Peyer's patch (tissue), 4 donors: ENCODE data around the gene STK32B. TPM values are rescaled to one million over a fixed set of nuclear protein-coding genes. Genes with fewer than 3 reads are reported as not detected.

Experiments used
- DNase-seq, 3 donors: peaks; one replicate each; pipeline ENCODE4 v3.0.0-alpha.2; 2017 to 2019
- H3K27ac ChIP-seq, 4 donors: fragments of 200-600 bp; sonication (generic); one replicate each; pipeline ENCODE4 v1.5.1; 2016 to 2019
- H3K27me3 ChIP-seq, 2 donors: fragments of 200-600 bp; sonication (generic); one replicate each; pipeline ENCODE4 v1.5.1; 2019
- H3K36me3 ChIP-seq, 3 donors: fragments of 200-600 bp; sonication (generic); one replicate each; pipeline ENCODE4 v1.5.1; 2016 to 2019
- H3K4me1 ChIP-seq, 4 donors: fragments of 200-600 bp; sonication (generic); one replicate each; pipeline ENCODE4 v1.5.1; 2016 to 2019
- H3K4me3 ChIP-seq, 4 donors: fragments of 200-600 bp; sonication (generic); 1 replicate in 3 of 4; 2 replicates in 1 of 4; pipeline ENCODE4 v1.5.1; 2016 to 2019; ENCODE audit warnings: mild to moderate bottlenecking in 1 of 4
- H3K9me3 ChIP-seq, 4 donors: fragments of 200-600 bp; sonication (generic); one replicate each; pipeline ENCODE4 v1.5.1; 2016 to 2019; ENCODE audit warnings: mild to moderate bottlenecking in 1 of 4
- POLR2A ChIP-seq, 2 donors: fragments of 450-650 bp; IDR thresholded peaks; one replicate each; pipeline ENCODE4 v1.5.1; 2017; ENCODE audit warnings: antibody characterized with exemption in 2 of 2, mild to moderate bottlenecking in 2 of 2, moderate library complexity in 2 of 2
- total RNA-seq, 4 donors: library from RNA; depleted of rRNA; stranded (reverse); fragments of >200 nt; gene quantifications; one replicate each; pipeline ENCODE4 v1.1.0, GENCODE V29; 2016
- TF ChIP-seq, protein P1 (sequence below), 6 experiments: fragments of 450-650 bp in 4 of 6; fragments of 200-600 bp in 2 of 6; sonication (generic) in 1 of 6; IDR thresholded peaks; one replicate each; pipeline ENCODE4 v1.5.1; 2017 to 2019; ENCODE audit warnings: antibody characterized with exemption in 6 of 6, mild to moderate bottlenecking in 3 of 6, moderate library complexity in 1 of 6

STK32B gene
- total RNA-seq, 4 donors from 2014 or later: 0.35 to 3.3 (median 1.3) TPM

DNA sequence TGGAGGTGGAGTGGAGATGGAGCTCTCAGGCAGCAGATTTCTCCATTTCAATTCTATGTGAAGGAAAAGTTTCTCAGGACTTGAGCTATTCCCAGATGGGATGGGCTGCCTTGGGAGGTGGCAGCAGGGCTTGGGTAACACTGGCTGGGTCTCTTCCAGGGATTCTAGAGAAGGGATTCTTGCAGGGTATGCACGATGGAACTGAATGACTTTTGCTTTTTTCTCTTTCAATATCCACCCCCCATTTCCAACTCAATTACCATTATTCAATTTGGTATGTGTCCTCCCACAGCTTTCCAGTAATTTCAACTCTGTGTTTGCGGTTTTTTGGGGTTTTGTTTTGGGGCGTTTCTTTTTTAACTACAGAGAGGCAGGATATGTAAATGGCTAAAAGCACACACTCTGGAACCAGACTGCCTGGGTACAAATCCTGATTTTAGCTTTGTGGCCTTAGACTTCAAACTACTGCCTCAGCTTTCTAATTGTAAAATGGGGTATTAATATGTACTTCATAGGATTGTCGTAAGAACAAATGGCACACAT lies 428.3 kb downstream of the STK32B start:
- Histone ChIP-seq H3K9me3 (no peaks in the 10 kb centered on the region), H3K27ac (no peak overlapping the region), H3K27me3 (no peaks in the 10 kb centered on the region), H3K36me3 (no peaks in the 10 kb centered on the region), H3K4me1 (no peaks in the 10 kb centered on the region), H3K4me3 (no peak overlapping the region)
- TF ChIP-seq POLR2A (IDR thresholded peaks at IDR 0.05): no peak
- TF ChIP-seq, protein P1, sequence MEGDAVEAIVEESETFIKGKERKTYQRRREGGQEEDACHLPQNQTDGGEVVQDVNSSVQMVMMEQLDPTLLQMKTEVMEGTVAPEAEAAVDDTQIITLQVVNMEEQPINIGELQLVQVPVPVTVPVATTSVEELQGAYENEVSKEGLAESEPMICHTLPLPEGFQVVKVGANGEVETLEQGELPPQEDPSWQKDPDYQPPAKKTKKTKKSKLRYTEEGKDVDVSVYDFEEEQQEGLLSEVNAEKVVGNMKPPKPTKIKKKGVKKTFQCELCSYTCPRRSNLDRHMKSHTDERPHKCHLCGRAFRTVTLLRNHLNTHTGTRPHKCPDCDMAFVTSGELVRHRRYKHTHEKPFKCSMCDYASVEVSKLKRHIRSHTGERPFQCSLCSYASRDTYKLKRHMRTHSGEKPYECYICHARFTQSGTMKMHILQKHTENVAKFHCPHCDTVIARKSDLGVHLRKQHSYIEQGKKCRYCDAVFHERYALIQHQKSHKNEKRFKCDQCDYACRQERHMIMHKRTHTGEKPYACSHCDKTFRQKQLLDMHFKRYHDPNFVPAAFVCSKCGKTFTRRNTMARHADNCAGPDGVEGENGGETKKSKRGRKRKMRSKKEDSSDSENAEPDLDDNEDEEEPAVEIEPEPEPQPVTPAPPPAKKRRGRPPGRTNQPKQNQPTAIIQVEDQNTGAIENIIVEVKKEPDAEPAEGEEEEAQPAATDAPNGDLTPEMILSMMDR (IDR thresholded peaks at IDR 0.05): no peak
- no peak for DNase-seq

DNA sequence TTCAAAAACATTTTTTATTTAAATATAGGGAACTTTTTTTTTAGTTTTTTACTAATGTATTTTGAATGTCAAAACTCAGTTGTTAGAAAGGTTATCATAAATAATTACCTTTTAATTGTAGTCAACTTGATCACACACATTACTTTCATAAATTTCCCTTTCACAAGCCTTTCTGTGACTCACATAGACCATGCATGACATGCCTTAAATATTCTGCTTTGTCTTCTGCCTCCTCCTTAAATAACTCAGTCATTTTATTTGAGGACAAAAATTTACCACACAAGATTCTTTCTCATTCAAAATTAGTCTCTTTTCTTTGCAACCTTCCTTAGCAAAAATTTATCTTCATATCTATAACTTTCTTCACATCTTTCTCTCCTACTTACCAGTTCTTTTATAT lies 437.1 kb downstream of the STK32B start:
- Histone ChIP-seq H3K4me1 (no peaks in the 10 kb centered on the region), H3K36me3 (no peaks in the 10 kb centered on the region), H3K9me3 (peaks cover 0 to 12% (median 0%) of the 10 kb centered on the region in 4 donors)

DNA sequence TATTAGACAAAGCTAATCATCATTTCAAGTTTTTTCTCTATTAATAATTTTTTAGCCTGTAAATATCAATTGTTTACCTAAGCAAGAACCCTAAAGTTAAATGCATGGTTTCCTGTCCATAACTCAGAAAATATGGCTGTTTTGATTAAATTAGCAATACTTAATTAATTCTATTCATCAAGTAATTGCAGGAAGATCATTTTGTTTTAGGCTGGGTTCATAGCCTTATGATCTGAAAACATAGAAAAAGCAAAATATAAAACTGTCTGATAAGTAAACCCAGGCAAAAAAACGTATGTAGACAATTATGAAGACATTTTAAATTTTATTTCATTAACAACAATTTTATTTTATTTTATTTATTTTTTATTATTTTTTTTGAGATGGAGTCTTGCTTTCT lies 438.0 kb downstream of the STK32B start:
- H3K4me1 ChIP-seq: no peaks in the 10 kb centered on the region
- no peaks in the 10 kb centered on the region for H3K36me3 ChIP-seq
- no peak for DNase-seq
- H3K4me3 ChIP-seq: no peak overlapping the region
- no peaks in the 10 kb centered on the region for H3K27me3 ChIP-seq
- TF ChIP-seq, protein P1 (IDR thresholded peaks at IDR 0.05): no peak
- TF ChIP-seq POLR2A (IDR thresholded peaks at IDR 0.05): no peak
- H3K9me3 ChIP-seq: peaks cover 0 to 12% (median 0%) of the 10 kb centered on the region in 4 donors
- H3K27ac ChIP-seq: no peak overlapping the region

More for the DNA sequence above, 437.1 kb downstream of the STK32B start:
- H3K27me3 ChIP-seq: no peaks in the 10 kb centered on the region
- no peak overlapping the region for H3K27ac ChIP-seq
- H3K4me3 ChIP-seq: no peak overlapping the region
- no peak for DNase-seq
- TF ChIP-seq, protein P1 (IDR thresholded peaks at IDR 0.05): no peak
- no peak for TF ChIP-seq POLR2A (IDR thresholded peaks at IDR 0.05)

- H3K27ac ChIP-seq: no peak overlapping the region
- H3K36me3 ChIP-seq: no peaks in the 10 kb centered on the region
- TF ChIP-seq POLR2A (IDR thresholded peaks at IDR 0.05): no peak
- TF ChIP-seq, protein P1 (IDR thresholded peaks at IDR 0.05): no peak
- H3K4me3 ChIP-seq: no peak overlapping the region
- no peak for DNase-seq
- no peaks in the 10 kb centered on the region for H3K27me3 ChIP-seq
- H3K4me1 ChIP-seq: no peaks in the 10 kb centered on the region
- H3K9me3 ChIP-seq: no peaks in the 10 kb centered on the region
Measured at GRCh38 chr4:5497489-5497888, 446.2 kb downstream of the STK32B start.

- H3K4me3 ChIP-seq: no peak overlapping the region
- H3K4me1 ChIP-seq: no peaks in the 10 kb centered on the region
- H3K27ac ChIP-seq: no peak overlapping the region
- H3K9me3 ChIP-seq: no peaks in the 10 kb centered on the region
- no peaks in the 10 kb centered on the region for H3K27me3 ChIP-seq
- TF ChIP-seq, protein P1 (IDR thresholded peaks at IDR 0.05): no peak
- no peak for TF ChIP-seq POLR2A (IDR thresholded peaks at IDR 0.05)
- no peak for DNase-seq
- H3K36me3 ChIP-seq: no peaks in the 10 kb centered on the region
Measured at GRCh38 chr4:5500165-5500564, 448.9 kb downstream of the STK32B start.
